CD4-positive, alpha-beta T cell treated with Interleukin-2 at 100 ng/mL for 4 hours (primary cell): ENCODE measurements around the gene RNF157.
"Not testable (repeated sequence)": the region's sequence is repeated elsewhere in the genome, so short reads cannot be mapped to it uniquely, and the experiment has no call there.

Experiments
- DNase-seq: peaks from one replicate; pipeline ENCODE4 v3.0.0-alpha.2; 2020; ENCODE audit warnings: low spot score

The RNF157 gene

DNA sequence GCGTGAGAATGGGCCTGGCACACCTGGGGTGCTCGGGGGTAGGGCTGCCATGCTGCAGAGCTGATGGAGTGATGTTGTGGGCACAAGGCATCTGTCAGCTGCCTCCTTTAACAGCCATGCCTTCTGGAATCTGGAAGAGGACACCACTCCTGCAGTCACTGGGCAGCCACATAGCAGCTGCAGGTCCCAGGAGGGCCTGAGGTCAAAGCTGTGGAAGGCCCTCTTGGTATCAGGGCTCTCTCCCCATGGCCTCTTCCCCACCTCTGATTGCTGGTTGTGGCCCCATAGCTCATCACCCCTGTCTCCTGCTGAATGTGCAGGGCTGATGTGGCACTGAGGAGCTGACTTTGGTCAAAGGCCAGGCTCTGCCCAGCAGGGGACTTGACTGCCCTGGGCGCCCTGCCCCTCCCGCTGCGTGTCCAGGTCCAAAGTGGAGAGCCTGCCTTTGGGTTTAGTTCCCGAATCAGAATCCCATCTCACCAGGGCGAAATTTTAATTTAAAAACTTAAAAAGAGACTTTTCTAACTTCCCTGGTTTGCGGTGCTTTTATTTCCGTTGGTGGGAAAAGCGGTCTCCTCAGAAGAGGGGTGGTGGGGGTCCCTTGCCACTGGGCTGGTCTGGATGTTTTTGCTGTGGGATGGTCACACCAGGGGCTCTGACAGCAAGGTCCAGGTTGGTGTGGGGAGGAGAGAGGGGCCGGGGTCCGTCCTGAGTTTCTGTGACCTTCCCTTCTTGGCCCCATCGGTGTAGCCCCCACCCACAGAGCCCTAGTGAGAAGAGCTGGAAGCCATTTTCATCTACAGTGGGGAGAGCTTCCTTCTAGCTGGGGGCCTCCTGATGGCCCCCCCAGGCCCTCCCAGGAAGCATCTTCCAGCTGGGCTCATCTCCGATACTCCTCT, 30.7 kb upstream of the RNF157 start:
- no peak for DNase-seq

DNA sequence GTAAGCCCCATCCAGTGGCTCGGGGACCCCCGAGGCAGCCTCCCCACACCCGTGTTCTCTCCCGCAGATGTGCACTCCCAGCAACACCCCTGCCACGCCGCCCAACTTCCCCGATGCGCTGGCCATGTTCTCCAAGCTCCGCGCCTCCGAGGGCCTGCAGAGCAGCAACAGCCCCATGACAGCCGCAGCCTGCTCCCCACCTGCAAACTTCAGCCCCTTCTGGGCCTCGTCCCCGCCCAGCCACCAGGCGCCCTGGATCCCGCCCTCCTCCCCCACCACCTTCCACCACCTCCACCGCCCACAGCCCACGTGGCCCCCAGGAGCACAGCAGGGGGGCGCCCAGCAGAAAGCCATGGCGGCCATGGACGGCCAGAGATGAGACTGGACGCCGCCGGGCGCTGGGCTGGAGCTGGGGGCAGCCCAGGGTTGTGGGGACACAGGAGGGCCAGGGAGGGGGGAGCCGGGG, 29.9 kb upstream of the RNF157 start:
- no peak for DNase-seq

DNA sequence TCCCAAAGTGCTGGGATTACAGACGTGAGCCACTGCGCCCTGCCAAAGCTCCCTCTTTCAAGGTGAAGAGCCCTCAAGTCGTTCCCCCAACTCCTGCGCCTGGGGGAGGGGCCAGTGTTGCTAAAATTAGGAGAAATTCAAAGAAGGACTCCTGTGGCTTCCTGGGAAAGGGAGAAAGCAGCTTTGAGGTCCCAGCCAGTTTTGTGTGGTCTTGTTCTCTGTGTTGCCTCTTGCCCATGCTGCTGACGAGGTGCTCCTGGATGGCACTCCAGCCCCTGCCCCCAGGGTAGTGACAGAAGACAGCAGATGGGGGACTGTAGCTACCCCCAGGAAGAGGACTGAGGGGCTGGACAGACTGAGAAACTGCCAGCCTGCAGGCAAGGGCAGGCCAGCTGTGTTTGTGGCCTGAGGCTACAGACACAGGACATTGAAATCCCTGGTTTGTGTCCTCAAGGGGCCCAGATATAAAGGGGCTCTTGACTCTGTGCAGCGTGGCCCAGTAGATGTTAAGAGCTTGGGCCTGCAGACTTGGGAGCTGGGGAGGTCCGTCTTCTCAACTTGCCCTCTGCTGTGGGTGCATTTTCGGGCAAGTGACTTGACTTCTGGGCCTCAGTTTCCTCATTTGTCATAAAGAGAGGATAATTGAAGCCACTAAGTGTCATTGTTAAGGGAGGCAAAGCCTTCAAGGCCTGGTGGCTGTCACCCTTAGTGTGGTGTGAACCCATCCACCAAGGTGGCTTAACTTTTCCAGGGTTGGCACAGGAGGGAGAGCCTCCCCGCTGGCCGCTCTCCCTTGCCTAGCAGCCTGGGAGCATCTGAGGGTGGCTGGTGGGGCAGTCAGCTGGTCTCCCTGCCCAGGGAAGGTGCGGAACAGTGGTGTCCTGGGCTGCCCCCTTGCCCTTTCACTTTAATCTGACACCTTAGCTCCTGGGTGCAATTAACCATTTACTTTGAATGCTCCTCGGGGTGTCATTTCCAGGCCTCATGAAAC, 29.0 kb upstream of the RNF157 start:
- DNase-seq, result no peak

DNA sequence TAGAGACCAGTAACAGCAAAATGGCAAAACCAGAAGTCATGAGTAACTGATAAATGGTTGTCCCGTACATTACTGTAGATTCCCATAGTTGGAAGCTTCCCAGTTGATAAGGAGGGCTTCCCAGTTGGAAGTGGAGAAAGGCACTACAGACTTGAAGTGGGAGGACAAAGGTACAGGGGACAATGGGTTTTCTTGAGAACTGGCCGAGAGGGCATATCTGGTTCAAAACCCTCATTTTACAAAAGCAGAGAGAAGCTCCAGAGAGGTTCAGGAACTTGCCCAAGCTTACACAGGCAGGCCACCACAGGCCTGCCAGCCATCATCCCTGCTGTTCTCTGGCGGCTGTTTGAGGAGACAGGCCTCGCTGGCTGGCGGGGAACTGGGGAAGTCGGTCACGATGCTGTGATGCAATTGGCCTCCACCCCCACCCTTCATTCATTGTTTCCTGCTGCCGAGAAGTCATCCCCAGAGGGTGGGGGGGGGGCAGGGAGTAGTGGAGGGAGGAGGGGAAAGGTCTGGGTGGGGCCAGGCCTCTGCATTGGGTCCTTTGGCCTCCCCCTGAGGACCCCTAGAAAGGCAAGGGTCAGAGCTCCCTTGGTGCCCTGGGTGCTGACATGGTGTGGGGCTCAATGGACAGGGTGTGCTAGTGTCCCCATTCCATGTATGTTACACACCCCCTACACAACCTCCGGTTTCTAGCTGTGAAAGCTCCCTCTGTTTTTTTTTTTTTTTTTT, 27.9 kb upstream of the RNF157 start:
- peak; percentile 67 for DNase-seq

DNA sequence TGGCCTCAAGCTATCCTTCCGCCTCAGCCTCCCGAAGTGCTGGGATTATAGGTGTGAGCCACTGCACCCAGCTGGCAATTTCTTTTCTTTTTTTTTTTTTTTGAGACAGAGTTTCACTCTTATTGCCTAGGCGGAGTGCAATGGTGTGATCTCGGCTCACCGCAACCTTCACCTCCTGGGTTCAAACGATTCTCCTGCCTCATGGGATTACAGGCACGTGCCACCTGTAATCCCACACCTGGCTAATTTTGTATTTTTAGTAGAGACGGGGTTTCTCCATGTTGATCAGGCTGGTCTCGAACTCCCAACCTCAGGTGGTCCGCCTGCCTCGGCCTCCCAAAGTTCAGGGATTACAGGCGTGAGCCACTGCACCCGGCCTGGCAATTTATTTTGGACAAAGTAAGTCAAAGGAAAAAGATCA, 27.3 kb upstream of the RNF157 start:
- DNase-seq, result not testable (repeated sequence)

DNA sequence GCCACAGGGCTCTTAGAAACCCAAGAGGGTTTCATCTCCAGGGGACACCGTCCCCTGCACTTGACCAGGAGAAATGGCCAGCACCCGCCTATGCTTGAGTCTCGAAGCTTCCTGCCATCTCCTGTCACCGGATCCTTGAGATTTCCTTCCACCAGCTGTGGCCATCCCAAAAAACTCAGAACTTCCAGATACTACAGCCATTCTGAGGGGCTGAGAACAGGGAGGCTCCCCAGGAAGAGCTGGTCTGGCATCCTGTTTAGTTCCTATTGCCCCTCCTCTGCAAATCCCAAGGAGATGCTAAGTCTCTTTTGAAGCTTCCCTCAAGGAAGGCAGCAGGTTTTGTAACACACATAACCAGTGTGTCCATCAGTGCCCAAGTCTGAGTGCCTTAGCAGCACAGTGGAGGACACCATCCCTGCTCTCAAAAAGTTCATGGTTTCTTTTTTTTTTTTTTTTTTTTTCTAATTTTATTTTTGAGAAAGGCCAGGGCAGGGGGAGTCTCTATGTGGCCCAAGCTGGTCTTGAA, 26.8 kb upstream of the RNF157 start:
- DNase-seq, result no peak

DNA sequence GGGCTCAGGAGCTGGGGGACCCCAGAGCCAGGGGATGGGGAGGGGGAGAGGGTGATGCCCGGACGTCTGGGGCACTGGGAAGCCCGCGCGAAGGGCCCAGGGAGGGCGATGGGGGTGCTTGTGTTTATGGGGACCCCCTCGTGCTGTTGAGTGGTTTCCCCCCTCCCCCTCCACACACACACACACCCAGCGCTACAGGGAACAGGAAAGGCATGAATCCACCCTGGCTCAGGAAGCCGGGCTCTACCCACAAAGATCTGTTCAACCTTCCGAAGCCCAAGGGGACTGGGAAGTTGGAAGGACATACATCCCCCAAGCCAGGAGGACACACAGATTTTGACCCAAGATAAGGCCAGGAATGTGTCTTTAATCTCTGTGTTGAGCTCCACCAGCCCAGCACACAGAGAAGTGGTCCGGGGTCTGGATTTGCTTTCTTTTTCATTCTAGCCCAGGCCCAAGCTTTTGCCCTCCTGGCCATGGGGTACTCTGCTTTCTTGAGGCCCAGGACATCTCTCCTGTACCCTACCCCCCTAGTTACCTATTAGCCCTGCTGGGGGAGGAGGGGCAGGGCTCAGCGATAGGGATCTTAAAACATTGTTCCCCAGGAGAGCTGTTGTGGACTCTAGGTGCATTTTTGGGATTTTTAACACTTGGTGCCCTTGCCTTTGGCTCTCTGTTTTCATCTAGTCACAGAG, 26.1 kb upstream of the RNF157 start:
- DNase-seq, result no peak

DNA sequence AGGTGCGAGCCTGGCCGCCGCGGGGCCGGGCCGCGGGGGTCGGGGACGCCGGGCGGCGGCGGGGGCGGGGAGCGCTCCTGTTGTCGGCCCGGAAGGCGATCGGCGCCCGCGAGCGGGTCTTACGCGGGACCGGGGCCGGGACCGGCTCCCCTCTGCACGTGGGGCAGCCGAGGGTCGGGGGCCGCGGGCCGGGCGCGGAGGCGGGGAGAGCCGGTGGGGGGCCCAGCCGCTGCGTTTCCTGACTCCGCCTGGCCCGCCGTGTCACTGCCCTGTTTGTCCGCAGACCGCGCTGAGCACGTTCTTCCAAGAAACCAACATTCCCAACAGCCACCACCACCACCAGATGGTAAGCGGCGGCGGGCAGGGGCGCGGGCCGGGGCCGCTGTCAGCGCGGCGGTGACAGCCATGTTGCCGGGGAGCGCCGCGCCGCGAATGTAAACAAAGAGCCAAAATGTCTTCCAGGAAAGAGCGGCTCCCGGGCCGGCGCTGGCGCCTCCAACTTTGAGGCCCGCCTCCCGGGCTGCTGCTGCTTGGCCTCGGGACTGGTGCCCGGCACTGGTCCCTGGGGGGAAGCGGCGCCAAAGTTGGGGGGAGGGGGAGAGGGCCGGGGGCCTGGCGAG, 25.4 kb upstream of the RNF157 start:
- peak; percentile 68 for DNase-seq

DNA sequence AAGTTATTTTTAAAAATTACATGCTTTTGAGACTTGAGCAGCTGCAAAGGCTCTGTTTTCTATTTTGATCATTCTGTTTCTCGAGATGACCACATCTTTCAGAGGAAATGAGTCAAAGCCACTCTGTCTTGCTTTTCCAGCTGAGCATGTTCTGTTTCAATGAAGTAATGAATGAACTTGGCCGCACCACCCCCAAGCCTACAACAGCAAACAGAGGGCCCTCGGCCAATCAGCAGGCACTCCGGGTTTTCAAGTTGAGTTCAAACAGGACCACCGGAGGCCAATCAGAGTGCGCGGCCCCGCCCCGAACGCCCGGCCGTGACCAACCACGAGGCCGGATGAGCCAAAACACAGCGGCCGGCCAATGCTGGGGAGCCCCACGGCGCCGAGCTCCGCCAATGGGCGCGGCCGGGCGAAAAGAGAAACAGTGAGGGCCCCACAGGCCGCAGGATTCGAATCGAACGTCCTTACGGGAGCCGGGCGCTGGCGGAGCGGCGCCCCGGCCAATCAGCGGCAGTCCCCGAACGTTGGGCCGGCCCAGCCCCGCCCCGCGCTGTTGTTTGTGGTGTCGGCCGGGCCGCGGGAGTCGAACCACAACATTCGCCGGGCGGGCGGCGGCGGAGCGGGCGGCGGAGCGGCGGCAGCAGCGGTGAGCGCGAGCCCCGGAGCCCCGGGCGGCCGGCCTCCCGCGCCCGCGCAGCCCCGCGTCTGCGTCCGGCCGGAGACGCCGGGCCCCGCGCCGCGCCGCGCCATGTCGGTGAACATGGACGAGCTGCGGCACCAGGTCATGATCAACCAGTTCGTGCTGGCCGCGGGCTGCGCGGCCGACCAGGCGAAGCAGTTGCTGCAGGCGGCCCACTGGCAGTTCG, 24.7 kb upstream of the RNF157 start, which contains the start of gene UBALD2:
UBALD2 (plus strand) TSS at position 594 of the 869 bp plus-strand sequence; CDS start at position 752, 158 bp downstream.
- DNase-seq, result peak; percentile 100

DNA sequence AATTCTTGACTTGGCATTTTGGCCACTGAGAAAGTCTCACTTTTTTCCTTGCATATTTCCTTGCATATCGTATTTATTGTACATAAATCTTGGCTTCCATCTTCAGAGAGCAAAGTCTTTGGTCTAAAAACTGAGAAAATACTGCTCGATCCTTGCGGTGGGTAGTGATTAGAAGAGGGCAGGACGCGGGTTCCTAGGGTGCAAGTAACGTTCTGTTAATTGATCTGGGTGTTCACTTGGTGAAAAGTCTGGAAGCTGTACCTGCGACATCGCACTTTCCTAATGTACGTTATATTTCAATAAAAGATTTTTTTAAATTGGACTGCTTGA, 24.1 kb upstream of the RNF157 start:
- DNase-seq, result no peak

DNA sequence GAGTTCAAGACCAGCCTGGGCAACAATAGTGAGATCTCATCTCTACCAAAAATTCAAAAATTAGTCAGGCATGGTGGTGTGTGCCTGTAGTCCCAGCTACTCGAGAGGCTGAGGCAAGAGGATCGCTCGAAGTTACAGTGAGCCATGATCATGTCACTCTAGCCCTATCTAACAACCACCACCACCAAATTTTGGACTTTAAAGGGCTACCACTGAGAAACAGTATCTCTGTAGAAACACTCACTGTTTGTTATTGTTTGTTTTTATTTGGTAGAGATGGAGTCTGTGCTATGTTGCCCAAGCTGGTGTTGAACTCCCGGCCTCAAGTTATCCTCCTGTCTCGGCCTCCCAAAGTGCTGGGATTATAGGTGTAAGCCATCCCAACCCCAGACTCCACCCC, 23.6 kb upstream of the RNF157 start:
- DNase-seq, result no peak

DNA sequence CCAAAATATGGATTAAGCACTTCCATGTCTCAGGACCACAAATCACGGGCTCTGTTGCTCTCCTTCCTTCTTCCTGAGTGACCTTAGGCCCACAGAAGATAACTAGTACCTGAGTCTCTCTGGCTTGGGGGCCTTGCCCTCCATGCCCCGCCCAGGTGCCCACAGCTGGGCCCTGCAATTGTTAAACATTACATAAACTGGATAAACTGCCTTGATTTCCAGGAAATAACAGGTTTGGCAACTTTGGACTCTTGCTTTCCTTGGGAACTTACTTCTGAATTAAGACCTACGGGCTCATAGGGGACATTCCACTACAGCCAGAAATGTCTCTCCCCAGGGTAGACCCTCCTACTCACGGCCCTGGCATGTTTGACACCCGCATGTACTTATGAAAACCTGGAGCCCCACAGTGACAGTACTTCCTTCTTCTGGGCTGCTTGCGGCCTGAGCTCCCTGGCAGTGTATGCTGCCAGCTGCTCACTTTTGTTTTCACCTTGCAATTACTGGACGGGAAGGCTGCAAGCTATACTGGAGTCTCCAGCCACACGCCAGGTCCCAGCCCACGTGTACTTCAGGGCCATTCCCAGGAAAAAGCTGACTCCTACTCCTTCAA, 22.5 kb upstream of the RNF157 start:
- DNase-seq, result no peak

DNA sequence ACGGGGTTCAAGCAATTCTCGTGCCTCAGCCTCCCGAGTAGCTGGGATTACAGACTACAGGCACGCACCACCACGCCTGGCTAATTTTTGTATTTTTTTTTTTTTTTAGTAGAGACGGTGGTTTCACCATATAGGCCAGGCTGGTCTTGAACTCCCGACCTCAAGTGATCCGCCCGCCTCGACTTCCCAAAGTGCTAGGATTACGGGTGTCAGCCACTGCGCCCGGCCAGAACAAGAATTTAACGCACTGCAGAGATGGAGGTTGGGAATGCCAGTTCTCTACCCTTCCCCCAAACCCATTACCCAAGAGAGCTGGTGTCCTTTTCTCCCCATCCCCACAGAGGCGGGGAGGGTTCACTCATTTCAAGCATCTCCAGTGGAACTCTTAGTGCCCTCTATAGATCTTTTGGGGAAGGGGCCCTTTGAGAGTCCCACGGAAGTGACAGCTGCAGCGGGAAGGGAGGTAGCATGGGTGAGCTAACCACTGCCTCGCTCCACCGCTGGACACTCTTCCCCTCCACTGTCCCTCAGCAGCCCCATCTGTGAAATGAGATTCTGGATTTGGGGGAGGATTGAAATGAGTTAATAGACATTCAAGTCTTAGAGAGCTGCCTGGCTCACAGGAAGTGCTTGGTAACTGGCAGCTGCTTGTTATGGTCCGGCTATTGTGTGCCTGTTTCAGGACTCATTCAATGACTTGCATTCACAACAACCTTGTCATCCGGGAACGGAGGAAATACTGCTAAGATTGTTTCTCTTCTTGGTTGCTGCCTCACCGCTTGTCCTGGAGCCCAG, 21.3 kb upstream of the RNF157 start:
- DNase-seq, result no peak

DNA sequence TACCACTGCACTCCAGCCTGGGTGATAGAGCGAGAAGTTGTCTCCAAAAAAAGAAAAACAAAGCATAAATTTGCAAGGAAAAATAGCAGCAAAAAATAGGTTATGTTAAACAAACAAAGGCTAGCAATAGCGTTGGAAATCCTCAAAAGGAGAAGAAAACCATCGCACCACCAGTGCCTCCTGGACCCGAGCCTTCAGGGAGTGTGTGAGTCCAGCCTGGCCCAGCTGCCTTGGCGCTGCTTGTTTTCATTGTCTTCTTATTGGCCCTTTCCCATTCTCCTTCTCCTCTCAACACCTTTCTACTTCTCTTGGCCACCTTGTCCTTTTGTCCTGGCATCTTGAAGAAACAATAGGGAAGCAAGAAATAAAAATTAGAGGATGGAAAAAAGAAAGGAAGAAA, 20.4 kb upstream of the RNF157 start:
- DNase-seq, result no peak

DNA sequence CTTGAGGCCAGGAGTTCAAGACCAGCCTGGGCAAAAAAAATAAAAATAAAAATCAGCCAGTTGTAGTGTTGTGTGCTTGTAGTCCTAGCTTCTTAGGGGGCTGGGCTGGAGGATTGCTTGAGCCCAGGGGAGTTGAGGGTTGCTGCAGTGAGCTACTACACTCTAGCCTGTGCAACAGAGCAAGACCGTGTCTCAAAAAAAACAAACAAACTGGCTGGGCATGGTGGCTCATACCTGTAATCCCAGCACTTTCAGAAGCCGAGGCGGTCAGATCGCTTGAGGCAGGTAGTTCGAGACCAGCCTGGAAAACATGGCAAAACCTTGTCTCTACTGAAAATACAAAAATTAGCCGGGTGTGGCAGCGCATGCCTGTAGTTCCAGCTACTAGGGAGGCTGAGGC, 19.9 kb upstream of the RNF157 start:
- DNase-seq, result no peak

DNA sequence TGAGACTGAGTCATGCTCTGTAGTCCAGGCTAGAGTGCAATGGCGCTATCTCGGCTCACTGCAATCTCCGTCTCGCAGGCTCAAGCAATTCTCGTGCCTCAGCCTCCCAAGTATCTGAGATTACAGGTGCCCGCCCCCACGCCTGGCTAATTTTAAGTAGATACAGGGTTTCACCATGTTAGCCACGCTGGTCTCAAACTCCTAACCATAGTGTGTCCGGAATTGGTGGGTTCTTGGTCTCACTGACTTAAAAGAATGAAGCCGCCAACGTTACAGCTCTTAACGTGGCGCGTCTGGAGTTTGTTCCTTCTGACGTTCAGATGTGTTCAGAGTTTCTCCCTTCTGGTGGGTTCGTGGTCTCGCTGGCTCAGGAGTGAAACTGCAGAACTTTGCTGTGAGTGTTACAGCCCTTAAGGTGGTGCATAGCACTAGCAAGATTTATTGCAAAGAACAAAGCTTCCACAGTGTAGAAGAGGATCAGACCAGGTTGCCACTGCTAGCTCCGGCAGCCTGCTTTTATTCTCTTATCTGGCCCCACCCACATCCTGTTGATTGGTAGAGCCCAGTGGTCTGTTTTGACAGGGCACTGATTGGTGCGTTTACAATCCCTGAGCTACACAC, 16.2 kb upstream of the RNF157 start:
- peak; percentile 52 for DNase-seq

DNA sequence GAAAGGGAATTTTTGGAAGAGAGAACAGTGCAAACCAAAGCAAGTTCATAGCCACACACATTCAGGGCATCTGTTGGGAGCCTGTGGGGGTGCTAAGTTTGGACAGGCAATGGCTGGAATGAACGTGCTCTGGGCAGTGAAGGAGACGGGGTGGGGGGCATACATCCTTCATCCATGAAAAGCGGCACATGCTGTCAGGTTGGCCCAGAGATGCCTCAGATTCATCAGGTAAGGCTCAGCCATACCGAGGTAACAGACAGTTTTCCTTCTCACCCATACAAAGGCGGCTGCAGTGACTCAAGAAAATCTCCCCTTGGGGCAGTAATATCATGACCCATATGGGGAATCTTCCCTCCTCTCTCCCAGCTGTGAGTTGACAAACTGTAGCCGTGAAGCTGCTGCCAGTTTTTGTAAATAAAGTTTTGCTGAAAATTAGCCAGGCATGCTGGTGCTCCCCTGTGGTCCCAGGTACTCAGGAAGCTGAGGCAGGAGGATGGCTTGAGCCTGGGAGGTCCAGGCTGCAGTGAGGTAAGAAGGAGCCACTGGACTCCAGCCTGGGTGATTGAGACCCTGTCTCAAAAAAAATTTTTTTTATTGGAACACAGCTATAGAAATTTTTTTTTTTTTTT, 15.6 kb upstream of the RNF157 start:
- no peak for DNase-seq
